GM19463 (cell line): Measurements from ENCODE around the gene SLC25A29.
"Not testable (repeated sequence)": the region's sequence is repeated elsewhere in the genome, so short reads cannot be mapped to it uniquely, and the experiment has no call there.

Experiments used
- ATAC-seq: cut with Tn5 transposase; IDR thresholded peaks from one replicate; pipeline ENCODE4 v1.9.1; 2021; ENCODE audit warnings: mild to moderate bottlenecking, moderate library complexity; ENCODE audit not compliant: unreplicated experiment

SLC25A29 gene, protein sequence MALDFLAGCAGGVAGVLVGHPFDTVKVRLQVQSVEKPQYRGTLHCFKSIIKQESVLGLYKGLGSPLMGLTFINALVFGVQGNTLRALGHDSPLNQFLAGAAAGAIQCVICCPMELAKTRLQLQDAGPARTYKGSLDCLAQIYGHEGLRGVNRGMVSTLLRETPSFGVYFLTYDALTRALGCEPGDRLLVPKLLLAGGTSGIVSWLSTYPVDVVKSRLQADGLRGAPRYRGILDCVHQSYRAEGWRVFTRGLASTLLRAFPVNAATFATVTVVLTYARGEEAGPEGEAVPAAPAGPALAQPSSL

DNA sequence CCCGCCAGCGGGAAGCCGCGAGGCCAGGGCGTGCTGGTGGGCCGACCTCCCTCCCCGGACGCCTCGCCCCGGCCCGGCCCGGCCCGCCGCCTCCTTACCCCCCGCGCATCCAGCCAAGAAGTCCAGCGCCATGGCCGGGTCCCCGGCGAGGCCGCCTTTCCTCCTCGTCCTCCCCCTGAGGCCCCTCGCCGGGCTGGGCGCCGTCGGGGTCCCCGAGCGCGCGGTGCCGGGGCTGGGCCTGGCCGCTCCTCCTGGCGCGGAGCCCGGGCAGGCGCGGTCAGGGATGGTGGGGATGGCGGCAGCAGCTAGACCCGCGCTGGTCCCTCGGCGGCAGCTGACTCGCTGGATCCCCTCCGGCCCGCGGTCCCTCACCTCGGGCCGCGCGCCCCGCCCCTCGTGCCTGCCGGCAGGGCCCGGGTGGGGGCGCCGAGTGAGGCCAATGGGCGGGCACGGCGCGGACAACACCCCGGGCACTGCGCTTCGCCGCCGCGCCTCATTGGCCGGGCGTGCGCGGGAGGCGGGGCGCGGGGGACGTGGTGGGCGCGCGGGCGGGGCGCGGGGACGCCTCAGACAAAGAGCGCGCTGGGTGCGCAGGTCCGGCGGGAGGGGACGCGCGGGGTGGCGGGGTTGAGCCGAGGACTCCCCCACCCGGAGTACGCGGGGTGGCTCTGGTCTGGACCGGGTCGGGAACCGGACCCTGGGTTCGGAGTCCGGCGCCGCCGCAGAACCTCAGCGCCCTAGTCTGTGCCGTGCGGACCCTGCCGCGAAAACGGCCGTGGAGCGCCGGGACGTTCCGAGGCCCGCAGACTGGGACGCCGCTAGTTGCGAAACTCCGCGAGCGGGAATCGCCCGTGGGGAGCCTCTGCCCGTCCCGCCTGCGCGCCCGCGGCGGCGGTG, at the start of gene SLC25A29:
TSS of gene SLC25A29 (minus strand) at position 344 of the 897 bp plus-strand sequence. CDS start at position 132, 212 bp downstream.
- ATAC-seq = peak; percentile 89

DNA sequence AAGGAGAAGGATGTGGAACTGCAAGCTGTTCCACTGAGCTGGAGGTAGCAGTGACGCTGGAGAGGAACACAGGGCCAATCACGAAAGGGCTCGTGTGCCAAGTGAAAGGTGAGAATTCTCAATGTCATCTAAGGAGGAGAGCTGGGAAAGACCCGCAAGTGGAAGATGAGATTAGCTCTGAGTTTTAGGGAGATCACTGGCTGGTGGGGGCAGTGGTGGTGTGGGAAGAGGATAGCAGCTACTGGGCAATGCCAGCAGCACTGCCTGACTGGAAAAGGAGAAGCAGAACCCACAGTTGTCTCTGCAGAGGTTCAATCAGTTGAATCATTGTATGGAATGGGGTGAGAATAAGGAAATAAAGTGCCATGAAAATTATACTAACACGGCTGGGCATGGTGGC, 44.7 kb upstream of the SLC25A29 start:
- ATAC-seq = no peak

DNA sequence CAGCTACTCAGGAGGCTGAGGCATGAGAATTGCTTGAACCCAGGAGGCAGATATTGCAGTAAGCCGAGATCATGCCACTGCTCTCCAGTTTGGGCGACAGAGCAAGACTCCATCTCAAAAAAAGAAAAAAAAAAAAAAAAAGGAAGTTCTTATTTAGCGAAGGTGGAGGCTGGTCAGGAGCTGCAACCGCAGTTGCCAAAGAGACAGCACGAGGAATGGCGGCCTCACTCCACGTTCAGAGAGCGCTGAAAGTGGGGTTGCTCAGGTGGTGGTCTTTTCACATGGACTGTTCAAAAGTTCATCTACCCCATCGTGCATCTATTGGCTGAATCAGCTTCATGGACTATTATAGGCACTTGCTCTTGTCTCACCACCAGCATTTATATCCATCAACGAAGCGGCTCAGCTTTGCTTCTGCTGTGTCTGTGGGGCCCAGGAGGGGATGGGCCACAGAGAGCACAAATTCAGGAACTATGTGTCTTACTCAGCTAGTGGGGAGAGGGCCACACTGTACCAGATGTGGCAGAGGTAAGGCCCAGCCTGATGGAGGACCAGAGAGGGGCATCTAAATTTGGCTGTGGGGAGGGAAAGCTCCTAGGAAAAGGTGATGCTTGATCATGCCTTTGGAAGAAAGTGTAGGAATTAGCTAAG, 44.2 kb upstream of the SLC25A29 start:
- ATAC-seq = no peak

DNA sequence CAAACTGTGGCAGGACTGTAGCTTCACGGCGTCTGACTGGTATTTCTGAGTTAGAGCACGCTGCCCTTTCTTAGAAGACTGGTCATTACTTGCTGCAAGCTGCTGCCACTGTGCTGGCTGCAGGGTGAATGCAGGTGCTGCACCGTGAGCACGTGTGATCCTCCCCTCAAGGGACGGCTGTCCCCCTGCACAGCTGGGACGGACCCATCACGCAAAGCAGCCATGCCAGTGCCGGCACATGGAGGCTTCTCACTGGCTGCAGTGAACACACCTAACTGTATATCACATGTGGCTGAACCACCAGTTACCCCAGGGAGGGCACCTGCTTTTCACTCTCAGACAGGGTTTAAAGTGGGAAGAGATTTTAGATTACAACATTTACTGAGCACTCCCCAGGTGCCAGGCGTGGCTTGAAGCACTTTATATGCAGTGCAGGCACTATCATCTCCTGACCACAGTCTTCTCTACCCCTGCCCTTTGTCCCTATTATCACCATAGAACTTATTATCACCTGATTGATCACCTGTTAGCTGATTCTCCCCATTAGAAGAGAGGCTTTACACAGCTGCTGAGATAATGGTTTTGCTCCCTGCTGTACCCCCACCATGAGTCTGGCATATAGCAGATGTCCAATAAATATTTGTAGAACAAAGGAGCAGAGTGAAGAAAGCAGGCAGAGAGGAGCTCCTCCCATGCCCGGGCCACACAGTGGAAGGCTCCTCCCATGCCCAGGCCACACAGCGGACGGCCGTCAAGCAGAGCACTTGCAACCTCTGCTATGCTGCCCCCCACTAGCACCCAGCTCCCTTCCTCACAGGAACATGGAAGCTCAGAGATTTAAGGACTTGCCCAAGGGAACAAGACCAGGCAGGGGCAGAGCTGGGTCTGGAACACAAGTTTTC, 42.8 kb upstream of the SLC25A29 start:
- ATAC-seq = no peak

DNA sequence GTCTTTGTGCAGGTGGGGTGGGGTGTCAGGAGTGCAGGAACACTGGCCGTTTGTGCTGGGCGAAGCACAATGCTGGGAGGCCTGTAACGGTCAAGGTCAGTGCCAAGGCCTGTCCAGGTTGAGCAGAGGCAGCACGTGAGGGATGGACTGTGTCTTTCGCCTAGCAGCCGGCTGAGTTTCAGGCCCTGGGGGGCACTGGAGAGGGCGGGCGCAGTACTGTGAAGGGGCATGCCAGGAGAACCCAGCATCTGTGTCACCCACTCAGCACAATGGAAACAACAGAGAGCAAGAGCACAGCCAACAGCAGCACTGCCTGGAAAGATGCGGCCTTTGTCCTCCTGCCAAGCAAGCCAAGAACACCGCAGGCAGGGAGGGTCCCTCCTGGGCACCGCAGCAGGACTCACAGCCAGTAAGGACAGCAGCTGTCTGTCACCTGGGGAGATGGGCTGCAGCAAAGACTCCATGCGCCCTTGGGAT, 42.0 kb upstream of the SLC25A29 start:
- no peak for ATAC-seq

DNA sequence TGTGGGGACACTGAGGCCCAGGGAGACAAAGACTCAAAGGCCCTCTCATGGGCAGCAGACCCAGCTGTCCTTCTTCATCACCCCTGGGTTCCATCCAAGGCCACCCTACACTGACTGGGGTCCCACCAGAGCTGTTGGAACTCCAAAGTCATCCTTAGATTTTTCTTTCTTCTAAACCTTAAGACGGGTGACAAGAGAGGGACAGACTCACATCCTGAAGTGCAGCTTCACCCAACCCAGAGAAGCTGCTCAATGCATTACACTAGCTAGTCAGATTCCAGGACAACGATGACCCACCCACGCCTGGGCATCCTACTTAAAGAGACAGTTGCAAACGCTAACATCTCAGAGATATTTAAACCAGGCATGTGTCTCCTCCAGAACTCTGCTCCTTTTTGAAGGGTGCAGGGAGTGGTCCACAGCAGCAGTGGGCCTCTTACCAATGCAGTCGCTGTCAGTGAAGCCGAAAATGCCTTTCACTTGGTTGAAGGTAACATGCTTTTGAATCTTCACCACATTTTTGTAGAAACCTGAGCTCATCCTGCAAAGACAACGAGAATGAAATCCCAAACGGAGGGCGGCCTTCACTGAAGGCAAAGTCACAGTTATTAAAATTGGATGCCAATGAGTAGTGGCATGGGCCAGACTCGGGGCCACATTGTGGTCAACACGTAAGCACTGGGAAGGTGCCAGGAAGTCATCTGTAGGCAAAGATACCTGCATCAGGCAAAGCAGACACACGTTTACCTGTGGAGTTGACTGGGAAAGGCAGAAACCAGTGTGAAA, 40.3 kb upstream of the SLC25A29 start:
- no peak for ATAC-seq

DNA sequence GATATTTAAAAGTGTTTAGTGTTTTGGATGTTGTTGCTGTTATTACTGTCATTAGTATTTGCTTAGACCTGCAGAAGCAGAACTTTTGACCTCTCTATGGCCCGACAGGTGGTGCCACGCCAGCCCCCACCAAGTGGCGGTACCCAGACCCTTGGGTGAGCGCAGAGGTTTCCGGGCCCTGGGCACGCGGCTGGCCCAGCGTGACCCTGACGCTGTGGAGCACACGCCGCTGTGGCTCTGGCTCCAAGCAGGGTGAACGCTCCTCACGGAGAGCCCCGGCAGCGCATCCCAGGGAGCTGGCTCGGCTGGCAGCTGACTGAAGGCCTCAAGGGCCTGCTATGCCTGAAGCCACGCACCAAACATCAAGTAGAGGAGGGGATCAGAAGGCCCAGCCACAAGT, 39.5 kb upstream of the SLC25A29 start:
- ATAC-seq = no peak

DNA sequence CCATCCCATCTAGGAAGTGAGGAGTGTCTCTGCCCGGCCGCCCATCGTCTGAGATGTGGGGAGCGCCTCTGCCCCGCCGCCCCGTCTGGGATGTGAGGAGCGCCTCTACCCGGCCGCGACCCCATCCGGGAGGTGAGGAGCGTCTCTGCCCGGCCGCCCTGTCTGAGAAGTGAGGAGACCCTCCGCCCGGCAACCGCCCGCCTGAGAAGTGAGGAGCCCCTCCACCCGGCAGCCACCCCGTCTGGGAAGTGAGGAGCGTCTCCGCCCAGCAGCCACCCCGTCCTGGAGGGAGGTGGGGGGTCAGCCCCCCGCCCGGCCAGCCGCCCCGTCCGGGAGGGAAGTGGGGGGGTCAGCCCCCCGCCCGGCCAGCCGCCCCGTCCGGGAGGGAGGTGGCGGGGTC, 38.4 kb upstream of the SLC25A29 start:
- ATAC-seq = not testable (repeated sequence)

DNA sequence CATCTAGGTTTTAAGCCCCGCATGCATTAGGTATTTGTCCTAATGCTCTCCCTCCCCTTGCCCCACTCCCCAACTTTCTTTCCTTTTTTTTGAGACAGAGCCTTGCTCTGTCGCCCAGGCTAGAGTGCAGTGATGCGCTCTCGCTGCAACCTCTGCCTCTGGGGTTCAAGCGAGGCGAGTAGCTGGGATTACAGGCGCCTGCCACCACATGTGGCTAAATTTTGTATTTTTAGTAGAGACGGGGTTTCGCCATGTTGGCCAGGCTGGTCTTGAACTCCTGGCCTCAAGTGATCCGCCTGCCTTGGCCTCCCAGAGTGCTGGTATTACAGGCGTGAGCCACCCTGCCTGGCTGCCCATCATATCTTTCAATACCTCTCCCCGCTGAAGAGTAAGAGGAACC, 36.6 kb upstream of the SLC25A29 start:
- not testable (repeated sequence) for ATAC-seq

DNA sequence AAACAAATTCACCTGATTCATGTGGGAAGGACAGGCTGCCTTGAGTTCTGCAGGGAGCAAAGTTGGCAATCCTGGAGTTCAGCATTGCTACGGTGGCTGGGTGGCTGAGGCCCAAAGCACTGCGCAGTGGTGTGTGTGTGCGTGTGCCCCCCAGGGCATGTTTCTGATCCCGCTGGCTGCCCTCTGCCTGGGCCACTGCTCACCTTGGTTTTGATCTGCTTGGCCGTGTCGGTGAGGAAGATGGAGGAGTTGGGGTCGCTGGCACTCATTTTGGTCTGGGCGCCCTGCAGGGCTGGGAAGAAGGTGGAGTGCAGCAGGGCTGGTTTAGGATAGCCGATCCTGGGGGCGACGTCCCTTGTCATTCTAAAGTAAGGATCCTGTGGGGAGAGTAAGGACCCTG, 36.0 kb upstream of the SLC25A29 start:
- no peak for ATAC-seq

DNA sequence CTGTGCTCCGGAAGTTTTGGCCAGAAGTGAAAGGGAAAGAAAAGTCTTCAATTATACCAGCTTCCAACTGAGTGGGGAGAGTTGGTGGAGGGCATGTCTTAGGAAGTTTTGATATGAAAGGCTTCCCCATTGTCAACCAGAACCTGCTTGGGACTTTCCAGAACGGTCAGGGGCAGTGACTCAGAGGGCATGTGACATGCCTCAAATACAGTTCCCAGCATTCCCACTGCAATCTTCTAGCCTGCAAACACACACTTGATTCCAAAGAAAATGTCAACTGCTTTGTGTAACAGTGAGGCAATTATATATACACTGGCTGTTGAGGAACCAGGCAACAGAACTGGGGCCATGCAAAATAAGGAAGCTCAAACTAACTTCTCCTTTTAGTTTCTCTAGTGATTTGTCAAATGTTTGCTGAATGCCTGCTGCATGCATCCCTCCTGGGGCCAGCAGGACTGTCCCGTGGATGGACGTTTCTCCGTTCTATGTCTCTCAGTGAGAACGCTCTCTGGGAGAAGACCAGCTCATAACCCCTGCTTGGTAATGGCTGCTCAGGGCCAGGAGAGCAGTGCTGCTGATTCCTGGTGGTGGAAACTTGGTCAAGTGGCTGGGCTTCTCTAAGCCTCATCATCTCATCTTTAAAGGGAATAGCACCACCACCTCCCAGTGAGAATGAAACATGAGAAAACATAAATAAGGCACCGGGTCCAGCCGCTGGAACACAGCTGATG, 35.2 kb upstream of the SLC25A29 start:
- ATAC-seq = peak; percentile 66

DNA sequence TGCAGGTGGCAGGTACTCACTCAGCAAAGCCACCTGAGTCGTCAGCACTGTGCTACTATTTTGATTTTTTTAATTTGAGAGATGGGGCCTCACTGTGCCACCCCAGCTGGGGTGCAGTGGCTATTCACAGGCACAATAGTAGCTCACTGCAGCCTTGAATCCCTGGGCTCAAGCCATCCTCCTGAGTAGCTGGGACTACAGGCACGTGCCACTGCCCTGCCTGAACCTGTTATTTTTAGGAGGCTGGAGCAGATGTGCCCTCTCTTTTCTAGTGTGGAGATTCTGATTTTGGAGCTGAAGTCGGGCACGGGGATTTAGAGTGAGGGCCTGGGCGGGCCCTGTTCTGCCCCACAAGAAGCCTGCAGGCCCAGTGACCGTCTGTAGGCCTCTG, 34.2 kb upstream of the SLC25A29 start:
- no peak for ATAC-seq

DNA sequence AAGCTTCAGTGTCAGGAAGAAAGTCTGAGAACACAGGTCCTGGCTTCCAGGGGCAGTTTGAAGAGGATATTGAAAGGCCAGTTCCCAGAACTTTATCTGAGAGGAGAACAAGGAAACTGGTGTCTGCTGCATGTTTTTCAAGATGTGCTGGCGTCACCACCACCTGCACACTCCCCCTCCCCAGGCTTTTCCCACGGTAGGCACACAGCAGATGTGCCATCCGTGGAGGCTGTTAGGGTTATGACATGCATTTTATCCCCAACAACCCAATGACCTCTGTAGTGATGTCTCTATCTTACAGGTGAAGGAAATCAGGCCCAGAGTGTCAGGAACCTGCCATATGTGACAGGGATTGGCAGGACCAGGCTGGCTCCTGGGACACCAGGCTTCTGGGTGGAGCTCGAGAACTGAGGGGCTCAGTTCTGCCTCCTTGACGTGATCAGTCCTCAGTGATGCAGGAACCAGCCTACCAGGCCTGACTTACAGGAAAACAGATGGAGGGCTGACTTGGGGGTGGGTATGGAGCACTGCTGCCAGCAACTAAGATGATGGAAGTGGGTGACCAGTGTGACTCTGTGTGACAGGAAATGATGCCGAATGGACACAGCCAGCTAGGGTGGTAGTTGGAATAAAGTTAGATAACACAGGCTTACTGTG, 33.6 kb upstream of the SLC25A29 start:
- ATAC-seq = no peak

DNA sequence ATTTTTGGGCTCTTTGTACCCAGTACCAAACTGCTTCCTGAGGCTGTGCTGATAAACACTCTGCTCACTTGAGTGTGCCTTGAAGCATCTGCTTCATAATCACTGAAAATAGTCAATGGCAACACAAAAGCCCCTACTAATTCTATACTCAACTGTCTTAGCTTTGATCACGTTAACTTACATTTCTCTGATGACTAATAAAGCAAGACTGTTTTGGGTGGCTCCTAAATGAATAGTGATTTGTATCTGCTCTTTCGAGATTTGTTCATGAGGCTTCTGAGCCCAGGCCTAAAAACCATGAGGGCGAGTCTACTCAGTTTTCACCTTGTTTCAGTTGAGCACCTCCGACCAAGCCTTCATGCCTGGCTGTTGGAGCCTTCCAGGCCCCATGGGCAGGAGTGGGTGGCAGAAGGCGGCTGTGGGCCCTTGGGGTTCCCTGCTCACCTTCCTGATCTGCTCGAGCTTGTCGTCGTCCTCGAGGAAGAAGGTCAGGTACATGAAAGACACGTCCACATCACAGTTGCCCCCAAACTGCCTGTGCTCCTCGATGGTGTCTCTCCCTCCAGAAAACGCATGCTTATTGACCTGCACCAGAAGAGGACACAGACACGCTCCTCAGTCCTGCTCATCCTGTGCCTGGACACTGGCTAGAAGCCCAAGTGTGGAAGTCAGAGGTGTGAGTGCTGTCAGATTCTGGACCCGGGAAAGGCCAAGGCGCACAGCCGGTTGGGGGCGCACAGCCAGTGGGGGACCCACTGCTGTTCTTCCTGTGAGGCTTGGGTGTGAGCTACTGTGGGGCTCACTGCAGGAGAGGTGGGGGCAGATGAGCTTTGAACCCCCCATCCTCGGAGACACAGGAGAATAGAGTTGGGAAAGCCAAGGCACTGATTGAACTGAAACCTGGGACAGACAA, 30.6 kb upstream of the SLC25A29 start:
- no peak for ATAC-seq

DNA sequence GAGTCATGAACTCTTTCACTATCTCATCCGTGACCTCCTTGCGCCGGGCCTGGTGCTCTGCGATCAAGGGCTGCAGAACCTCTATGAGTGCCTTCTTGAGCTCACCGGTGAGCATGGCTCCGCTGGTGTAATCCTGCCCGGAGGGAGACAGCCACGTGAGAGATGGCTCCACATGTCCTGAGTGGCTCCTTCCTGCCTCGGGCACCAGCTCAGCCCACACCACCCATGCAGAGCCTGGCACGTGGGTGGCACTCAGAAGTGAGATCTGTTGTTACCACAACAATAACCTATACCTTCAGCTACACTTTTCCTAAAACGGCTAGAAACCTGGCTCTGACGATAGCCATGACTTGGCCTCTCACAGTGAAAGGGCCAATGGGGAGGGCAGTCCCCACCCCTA, 28.7 kb upstream of the SLC25A29 start:
- no peak for ATAC-seq

DNA sequence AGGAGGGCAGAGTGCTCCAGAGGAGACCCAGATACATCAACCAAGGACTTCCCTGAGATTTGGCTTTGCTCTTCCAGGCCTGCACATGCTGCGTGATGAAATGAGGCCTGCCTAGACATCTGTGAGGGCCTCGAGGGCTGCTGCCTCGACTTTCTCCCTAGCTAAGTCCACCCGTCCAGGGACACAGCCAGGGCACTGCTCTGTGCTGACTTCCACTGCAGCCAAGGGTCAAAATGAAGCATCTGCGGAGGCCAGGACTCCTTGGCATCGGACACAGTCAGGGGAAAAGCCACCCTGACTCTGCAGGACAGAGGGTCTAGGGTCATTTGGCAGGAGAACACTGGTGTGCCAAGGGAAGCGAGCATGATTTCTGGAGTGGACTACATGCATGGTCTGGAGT, 27.6 kb upstream of the SLC25A29 start:
- ATAC-seq = no peak

DNA sequence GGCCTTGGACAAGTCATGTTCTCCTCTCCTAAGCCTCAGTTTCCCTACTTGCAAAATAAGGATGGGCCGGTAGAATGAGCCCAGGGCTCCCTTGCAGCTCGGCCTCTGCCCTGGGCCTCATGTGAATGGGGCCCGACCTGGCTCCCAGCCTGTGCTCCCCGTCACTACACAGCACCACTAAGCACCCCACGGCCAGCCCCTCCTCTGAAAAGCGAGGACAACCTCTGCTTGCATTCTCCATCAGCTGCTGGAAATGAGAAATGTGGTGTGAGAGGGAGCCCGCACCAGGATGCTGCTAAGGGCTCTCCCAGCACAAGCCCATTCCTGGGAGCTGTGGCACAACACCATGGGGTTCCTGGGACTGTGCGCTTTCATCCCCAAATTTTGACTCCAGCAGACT, 27.1 kb upstream of the SLC25A29 start:
- ATAC-seq = no peak
